H9 (cell line): Measurements from ENCODE around the gene ISYNA1. TPM values are rescaled to one million over a fixed set of nuclear protein-coding genes. Genes with fewer than 3 reads are reported as not detected.

Experiments used
- DNase-seq: peaks from one replicate; pipeline ENCODE4 v3.0.0-alpha.2; 2017
- H2AFZ ChIP-seq: one replicate; pipeline ENCODE4 v1.6.1; 2013; ENCODE audit warnings: mild to moderate bottlenecking, low read length, control low read depth, moderate library complexity
- H2AK5ac ChIP-seq: 2 replicates; pipeline ENCODE4 v1.6.1; 2013; ENCODE audit warnings: low read length, control low read depth, mixed read lengths; ENCODE audit not compliant: insufficient read length
- H2BK120ac ChIP-seq: one replicate; pipeline ENCODE4 v1.6.1; 2013; ENCODE audit warnings: low read depth, mild to moderate bottlenecking, low read length, control low read depth, inconsistent platforms; ENCODE audit not compliant: poor library complexity, severe bottlenecking
- H2BK12ac ChIP-seq: 2 replicates; pipeline ENCODE4 v1.6.1; 2013; ENCODE audit warnings: low read length, control low read depth, mixed read lengths, low read depth; ENCODE audit not compliant: insufficient read length
- H2BK15ac ChIP-seq: 2 replicates; pipeline ENCODE4 v1.6.1; 2013; ENCODE audit warnings: low read depth, low read length, control low read depth
- H2BK20ac ChIP-seq: one replicate; pipeline ENCODE4 v1.6.1; 2013; ENCODE audit warnings: low read depth, mild to moderate bottlenecking, low read length, control low read depth, inconsistent platforms; ENCODE audit not compliant: poor library complexity, severe bottlenecking
- H2BK5ac ChIP-seq: 2 replicates; pipeline ENCODE4 v1.6.1; 2013; ENCODE audit warnings: low read length, control low read depth, mixed read lengths; ENCODE audit not compliant: insufficient read length
- H3K14ac ChIP-seq: 2 replicates; pipeline ENCODE4 v1.6.1; 2013; ENCODE audit warnings: low read length, control low read depth; ENCODE audit not compliant: insufficient read depth
- H3K18ac ChIP-seq: 2 replicates; pipeline ENCODE4 v1.6.1; 2013; ENCODE audit warnings: low read depth, mild to moderate bottlenecking, mixed read lengths, low read length, control low read depth; ENCODE audit not compliant: insufficient read length
- H3K23ac ChIP-seq: 2 replicates; pipeline ENCODE4 v1.6.1; 2013; ENCODE audit warnings: low read length, control low read depth, mixed read lengths, low read depth; ENCODE audit not compliant: insufficient read length
- H3K23me2 ChIP-seq: 2 replicates; pipeline ENCODE4 v1.6.1; 2013; ENCODE audit warnings: low read depth, mild to moderate bottlenecking, mixed read lengths, low read length, control low read depth; ENCODE audit not compliant: insufficient read length, poor library complexity, severe bottlenecking
- H3K27ac ChIP-seq: 2 replicates; pipeline ENCODE4 v1.5.1; 2013; ENCODE audit warnings: low read length, control low read depth, mixed read lengths, low read depth; ENCODE audit not compliant: insufficient read length
- H3K27me3 ChIP-seq: 2 replicates; pipeline ENCODE4 v1.6.1; 2013; ENCODE audit warnings: low read length, control low read depth, inconsistent platforms; ENCODE audit not compliant: insufficient read depth
- H3K4ac ChIP-seq: 2 replicates; pipeline ENCODE4 v1.6.1; 2013; ENCODE audit warnings: low read depth, mild to moderate bottlenecking, control low read depth, inconsistent platforms, low read length, moderate library complexity
- H3K4me1 ChIP-seq: 2 replicates; pipeline ENCODE4 v1.6.1; 2013; ENCODE audit warnings: low read length, control low read depth, inconsistent platforms; ENCODE audit not compliant: insufficient read depth
- H3K4me2 ChIP-seq: 2 replicates; pipeline ENCODE4 v1.6.1; 2013; ENCODE audit warnings: low read length, control low read depth, mixed read lengths; ENCODE audit not compliant: insufficient read length, insufficient read depth
- H3K56ac ChIP-seq: 2 replicates; pipeline ENCODE4 v1.6.1; 2013; ENCODE audit warnings: low read depth, mild to moderate bottlenecking, mixed read lengths, low read length, control low read depth; ENCODE audit not compliant: insufficient read length
- H3K79me1 ChIP-seq: 2 replicates; pipeline ENCODE4 v1.6.1; 2013; ENCODE audit warnings: low read depth, mild to moderate bottlenecking, moderate library complexity, low read length, control low read depth, inconsistent platforms; ENCODE audit not compliant: insufficient read depth, poor library complexity, severe bottlenecking
- H3K79me2 ChIP-seq: 2 replicates; pipeline ENCODE4 v1.6.1; 2013; ENCODE audit warnings: low read length, control low read depth, inconsistent platforms; ENCODE audit not compliant: insufficient read depth
- H3K9ac ChIP-seq: 2 replicates; pipeline ENCODE4 v1.6.1; 2013; ENCODE audit warnings: low read length, control low read depth, mixed read lengths; ENCODE audit not compliant: insufficient read length; ENCODE audit errors: extremely low read depth
- H3K9me3 ChIP-seq: one replicate; pipeline ENCODE4 v1.6.1; 2013; ENCODE audit warnings: low read depth, low read length, inconsistent platforms; ENCODE audit not compliant: control insufficient read depth
- H3T11ph ChIP-seq: one replicate; pipeline ENCODE4 v1.6.1; 2013; ENCODE audit warnings: mild to moderate bottlenecking, low read length, control low read depth, inconsistent platforms
- H4K20me1 ChIP-seq: one replicate; pipeline ENCODE4 v1.6.1; 2013; ENCODE audit not compliant: control insufficient read depth, insufficient read length, insufficient read depth
- H4K5ac ChIP-seq: 2 replicates; pipeline ENCODE4 v1.6.1; 2013; ENCODE audit warnings: low read depth, mild to moderate bottlenecking, mixed read lengths, low read length, control low read depth; ENCODE audit not compliant: insufficient read length
- H4K8ac ChIP-seq: replicated peaks from 2 replicates; pipeline ENCODE4 v1.6.1; 2013; ENCODE audit warnings: low read length, control low read depth, mixed read lengths, low read depth; ENCODE audit not compliant: insufficient read length
- H4K91ac ChIP-seq: 2 replicates; pipeline ENCODE4 v1.6.1; 2013; ENCODE audit warnings: low read depth, mild to moderate bottlenecking, moderate library complexity, mixed read lengths, low read length, control low read depth; ENCODE audit not compliant: insufficient read length
- H3K27ac Mint-ChIP-seq, 3 experiments: 2 replicates in 2 of 3; 3 replicates in 1 of 3; pipeline ENCODE4 v1.8.0; 2020 to 2021; ENCODE audit warnings: mixed read lengths in 3 of 3, mild to moderate bottlenecking in 1 of 3, moderate library complexity in 1 of 3
- H3K27me3 Mint-ChIP-seq: 2 replicates; pipeline ENCODE4 v1.8.0; 2021; ENCODE audit warnings: low read depth, mild to moderate bottlenecking, moderate library complexity, mixed read lengths
- H3K36me3 Mint-ChIP-seq, 3 experiments: 2 replicates in 2 of 3; 3 replicates in 1 of 3; pipeline ENCODE4 v1.8.0; 2020 to 2021; ENCODE audit warnings: low read depth in 3 of 3, mixed read lengths in 3 of 3; ENCODE audit not compliant: insufficient read depth in 1 of 3
- H3K4me1 Mint-ChIP-seq, 2 experiments: 2 replicates each; pipeline ENCODE4 v1.8.0; 2020; ENCODE audit warnings: mixed read lengths in 2 of 2
- H3K4me3 Mint-ChIP-seq, 2 experiments: 2 replicates in 1 of 2; 3 replicates in 1 of 2; pipeline ENCODE4 v1.8.0; 2020 to 2021; ENCODE audit warnings: mild to moderate bottlenecking in 2 of 2, mixed read lengths in 2 of 2, moderate library complexity in 1 of 2
- H3K9me3 Mint-ChIP-seq, 2 experiments: 2 replicates in 1 of 2; 3 replicates in 1 of 2; pipeline ENCODE4 v1.8.0; 2020; ENCODE audit warnings: mild to moderate bottlenecking in 2 of 2, mixed read lengths in 2 of 2, moderate library complexity in 1 of 2
- CTCF ChIP-seq: fragments of 200-600 bp; sonication (generic); conservative IDR thresholded peaks from 3 replicates; pipeline ENCODE4 v1.8.0; 2021; ENCODE audit warnings: antibody characterized with exemption, mild to moderate bottlenecking
- WGBS: extraction: QIAGEN DNeasy Blood & Tissue Kit; methylation state at CpG from one replicate; pipeline ENCODE4 v1.1.7; 2013; ENCODE audit warnings: missing lambda C conversion rate, low lambda C conversion rate, mixed read lengths; ENCODE audit not compliant: insufficient read length; ENCODE audit errors: extremely low coverage; 5-methylcytosine and 5-hydroxymethylcytosine counted together
- total RNA-seq: library from RNA; stranded (reverse); gene quantifications from 2 replicates; pipeline ENCODE4 v1.2.1, GENCODE V29; 2021

ISYNA1 gene
- total RNA-seq, 1 experiment from 2014 or later = 241 TPM

- Histone ChIP-seq H4K8ac (no peak overlapping the region), H3K23ac (no peak overlapping the region), H3T11ph (no peak overlapping the region), H4K91ac (no peak overlapping the region), H3K27ac (no peak overlapping the region), H2BK15ac (no peak overlapping the region), H3K4me2 (no peak overlapping the region), H3K4ac (no peak overlapping the region), H3K4me1 (peaks cover 8% of the 10 kb centered on the region; the same call in 1 of the 2 replicates), H2BK20ac (no peak overlapping the region), H2AFZ (no peak overlapping the region), H2BK120ac (no peak overlapping the region), H3K14ac (no peak overlapping the region; the same call in 1 of the 2 replicates), H3K18ac (no peak overlapping the region), H3K23me2 (peaks cover 3% of the 10 kb centered on the region), H3K9ac (no peak overlapping the region), H3K79me2 (no peaks in the 10 kb centered on the region), H2AK5ac (no peak overlapping the region), H3K79me1 (no peaks in the 10 kb centered on the region), H2BK5ac (no peak overlapping the region), H4K5ac (no peak overlapping the region), H3K27me3 (no peaks in the 10 kb centered on the region; the same call in 1 of the 2 replicates), H4K20me1 (no peaks in the 10 kb centered on the region), H2BK12ac (no peak overlapping the region), H3K56ac (no peak overlapping the region), H3K9me3 (no peaks in the 10 kb centered on the region)
- Mint-ChIP-seq H3K36me3 (peaks cover 0 to 5% (median 0%) of the 10 kb centered on the region in 3 experiments; a peak in 1 of 7 replicates), H3K4me3 (no peak overlapping the region; a peak in 1 of 5 replicates), H3K9me3 (no peaks in the 10 kb centered on the region; a peak in 2 of 5 replicates), H3K4me1 (peaks cover 44 to 60% of the 10 kb centered on the region in 2 experiments), H3K27me3 (peaks cover 46% of the 10 kb centered on the region), H3K27ac (no peak overlapping the region; a peak in 1 of 7 replicates)
- WGBS = no CpG with 5 or more reads among the region's 14 CpGs
- no peak for TF ChIP-seq CTCF
- no peak for DNase-seq
Observed at GRCh38 chr19:18422530-18423191, 15.3 kb downstream of the ISYNA1 start.
